Ishikawa (cell line): ENCODE results near the gene RAPGEF4.

Experiments used
- CEBPB ChIP-seq: IDR thresholded peaks from 2 replicates; pipeline ENCODE4 v1.6.1; 2012
- CREB1 ChIP-seq: IDR thresholded peaks from 2 replicates; pipeline ENCODE4 v1.6.1; 2012; ENCODE audit warnings: low read depth
- EGR1 ChIP-seq: IDR thresholded peaks from 2 replicates; pipeline ENCODE4 v1.6.1; 2012
- EP300 ChIP-seq: IDR thresholded peaks from 2 replicates; pipeline ENCODE4 v1.6.1; 2012; ENCODE audit warnings: borderline replicate concordance
- FOXM1 ChIP-seq: IDR thresholded peaks from 2 replicates; pipeline ENCODE4 v1.6.1; 2012; ENCODE audit warnings: low read depth, borderline replicate concordance
- MAX ChIP-seq: IDR thresholded peaks from 2 replicates; pipeline ENCODE4 v1.6.1; 2012
- NFIC ChIP-seq: IDR thresholded peaks from 2 replicates; pipeline ENCODE4 v1.6.1; 2012
- RAD21 ChIP-seq: IDR thresholded peaks from 2 replicates; pipeline ENCODE4 v1.6.1; 2012; ENCODE audit warnings: low read depth
- REST ChIP-seq: IDR thresholded peaks from 2 replicates; pipeline ENCODE4 v1.6.1; 2012; ENCODE audit warnings: low read depth, mild to moderate bottlenecking
- TAF1 ChIP-seq: IDR thresholded peaks from 2 replicates; pipeline ENCODE4 v1.6.1; 2012; ENCODE audit warnings: low read depth, mild to moderate bottlenecking
- TCF12 ChIP-seq: IDR thresholded peaks from 2 replicates; pipeline ENCODE4 v1.6.1; 2012; ENCODE audit warnings: low read depth
- TEAD4 ChIP-seq: IDR thresholded peaks from 2 replicates; pipeline ENCODE4 v1.6.1; 2012
- USF1 ChIP-seq: IDR thresholded peaks from 2 replicates; pipeline ENCODE4 v1.6.1; 2012
- YY1 ChIP-seq: IDR thresholded peaks from 2 replicates; pipeline ENCODE4 v1.6.1; 2012; ENCODE audit warnings: low read depth
- ZBTB7A ChIP-seq: IDR thresholded peaks from 2 replicates; pipeline ENCODE4 v1.6.1; 2012; ENCODE audit warnings: low read depth

RAPGEF4 gene

GRCh38 chr2:172985139-172985892 is 249.7 kb downstream of the RAPGEF4 start:
- TF ChIP-seq RAD21 (no peak), EGR1 (no peak), TAF1 (no peak), USF1 (no peak), NFIC (no peak), CEBPB (no peak), REST (no peak), FOXM1 (no peak), TEAD4 (no peak), EP300 (no peak), ZBTB7A (no peak), MAX (no peak), TCF12 (no peak), CREB1 (no peak), YY1 (no peak)

GRCh38 chr2:172986040-172986439 is 250.4 kb downstream of the RAPGEF4 start:
- TF ChIP-seq FOXM1 (no peak), ZBTB7A (no peak), EP300 (no peak), REST (no peak), NFIC (no peak), TCF12 (no peak), USF1 (no peak), CEBPB (no peak), TAF1 (no peak)

GRCh38 chr2:172988728-172989127 is 253.1 kb downstream of the RAPGEF4 start:
- TF ChIP-seq REST (no peak), EGR1 (no peak), MAX (no peak), TEAD4 (no peak), RAD21 (no peak), USF1 (no peak)

- no peak for TF ChIP-seq REST
- TF ChIP-seq TAF1 = no peak
These were observed 255.4 kb downstream of the RAPGEF4 start for GRCh38 chr2:172991031-172991430.
